GM21526 (cell line): ENCODE data around the gene GEMIN4.

Experiments
- ATAC-seq: cut with Tn5 transposase; IDR thresholded peaks from one replicate; pipeline ENCODE4 v1.9.1; 2021; ENCODE audit warnings: moderate library complexity; ENCODE audit not compliant: unreplicated experiment, low FRiP score

The GEMIN4 gene

GRCh38 chr17:745406-745805 lies 6.7 kb downstream of the GEMIN4 start:
- no peak for ATAC-seq

- ATAC-seq = no peak
Measured at GRCh38 chr17:744937-745336, 7.1 kb downstream of the GEMIN4 start.

DNA sequence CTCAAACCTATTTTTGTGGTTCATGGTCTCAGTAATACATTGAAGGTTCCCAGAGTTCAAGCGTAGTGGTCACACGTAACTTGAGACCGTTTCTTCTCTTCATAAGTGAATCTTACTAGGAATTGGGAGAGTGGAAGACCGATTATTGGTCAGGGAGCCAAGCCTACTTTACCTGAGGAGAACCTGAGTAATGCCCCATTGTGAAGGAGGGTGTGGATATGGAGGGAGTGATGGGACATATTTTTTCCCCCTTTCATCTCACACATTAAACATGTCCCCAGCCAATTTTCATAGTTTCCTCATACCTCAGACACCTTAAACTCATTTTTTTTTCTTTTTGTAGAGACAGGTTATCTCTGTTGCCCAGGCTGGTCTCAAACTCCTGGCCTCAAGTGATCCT lies 8.9 kb downstream of the GEMIN4 start:
- ATAC-seq = no peak

- ATAC-seq = no peak
Measured at GRCh38 chr17:742147-742793, 9.8 kb downstream of the GEMIN4 start.

GRCh38 chr17:740240-741017 lies 11.6 kb downstream of the GEMIN4 start:
- no peak for ATAC-seq

DNA sequence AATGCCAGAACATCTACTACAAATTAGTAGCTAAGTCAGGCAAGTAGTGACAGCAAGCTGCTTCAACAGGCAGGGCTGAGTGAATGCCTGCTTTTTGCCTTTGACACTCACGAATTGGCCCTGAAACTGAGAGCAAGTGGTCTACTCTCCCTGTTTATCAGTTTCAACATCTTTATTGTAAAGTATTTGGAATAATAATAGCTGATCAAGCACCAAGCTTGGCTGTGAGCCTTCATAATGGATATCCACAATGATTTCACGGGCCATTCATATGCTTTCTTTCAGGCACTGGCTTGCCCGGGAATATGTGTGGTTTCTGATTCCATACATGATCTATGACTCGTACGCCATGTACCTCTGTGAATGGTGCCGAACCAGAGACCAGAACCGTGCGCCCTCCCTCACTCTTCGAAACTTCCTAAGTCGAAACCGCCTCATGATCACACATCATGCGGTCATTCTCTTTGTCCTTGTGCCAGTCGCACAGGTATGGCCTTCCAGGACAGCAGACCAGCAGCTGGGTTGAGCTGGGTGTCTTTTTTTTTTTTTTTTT lies 14.4 kb downstream of the GEMIN4 start:
- no peak for ATAC-seq

DNA sequence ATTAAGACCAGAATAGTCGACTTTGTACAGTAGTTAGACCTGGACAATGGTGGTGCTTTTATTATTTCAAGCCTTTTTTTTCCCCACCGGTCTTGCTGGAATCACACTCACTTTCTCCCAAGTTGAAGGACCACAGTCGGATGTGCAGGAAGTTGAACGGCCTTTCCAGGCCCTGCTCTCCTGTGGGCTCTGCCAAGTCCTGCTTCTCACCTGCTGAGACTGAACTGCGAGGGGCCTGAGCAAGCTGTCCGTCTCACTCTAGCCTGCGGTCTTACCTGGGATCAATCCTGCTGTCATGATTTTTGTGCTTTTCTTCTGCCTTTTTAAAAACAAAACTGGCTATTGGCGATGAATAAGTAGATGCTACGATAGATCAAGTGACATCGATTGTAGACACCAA lies 18.3 kb downstream of the GEMIN4 start:
- no peak for ATAC-seq

- ATAC-seq = no peak
Measured at GRCh38 chr17:732902-733720, 19.0 kb downstream of the GEMIN4 start.

GRCh38 chr17:732067-732901 lies 19.8 kb downstream of the GEMIN4 start, which contains the start of gene TLCD3A:
TLCD3A (plus strand) TSS chr17:732596; CDS start chr17:732648, 52 bp downstream.
- no peak for ATAC-seq

DNA sequence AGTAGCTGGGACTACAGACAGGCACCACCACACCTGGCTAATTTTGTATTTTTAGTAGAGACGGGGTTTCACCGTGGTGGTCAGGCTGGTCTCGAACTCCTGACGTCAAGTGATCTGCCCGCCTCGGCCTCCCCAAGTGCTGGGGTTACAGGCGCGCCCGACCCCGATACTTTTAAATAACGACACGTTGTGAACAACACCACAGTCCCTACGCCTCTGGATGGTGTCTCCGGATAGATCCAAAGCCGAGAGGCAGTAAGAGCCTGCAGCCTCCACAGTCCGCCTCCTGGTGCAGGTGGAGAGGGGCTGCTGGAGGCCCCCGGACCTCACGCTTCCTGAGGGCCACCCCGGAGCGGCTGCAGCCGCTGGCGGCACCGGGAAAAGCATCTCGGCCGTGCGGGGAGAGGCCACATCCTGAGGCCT lies 20.4 kb downstream of the GEMIN4 start:
- no peak for ATAC-seq

DNA sequence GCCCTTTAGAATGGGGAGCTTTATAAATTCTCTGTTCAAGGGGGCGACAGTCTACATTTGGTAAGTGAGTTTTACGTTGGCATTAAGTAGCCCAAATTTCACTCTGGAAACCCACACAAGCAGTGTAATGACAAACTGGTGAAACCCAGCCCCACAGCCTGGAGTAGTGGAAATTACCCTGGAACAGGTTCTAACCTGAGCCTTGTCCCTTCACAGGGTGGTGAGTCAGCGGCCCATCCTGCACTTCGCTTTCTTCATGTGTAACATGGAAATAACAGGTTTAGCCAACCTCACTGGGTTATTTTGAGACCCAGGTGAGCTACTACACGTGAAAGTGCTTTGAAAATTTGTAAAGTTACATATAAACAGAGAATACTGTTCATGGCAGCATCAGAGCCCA lies 23.2 kb downstream of the GEMIN4 start:
- no peak for ATAC-seq

GRCh38 chr17:726271-726919 lies 25.7 kb downstream of the GEMIN4 start:
- no peak for ATAC-seq

- ATAC-seq = no peak
Measured at GRCh38 chr17:725746-726145, 26.3 kb downstream of the GEMIN4 start.

DNA sequence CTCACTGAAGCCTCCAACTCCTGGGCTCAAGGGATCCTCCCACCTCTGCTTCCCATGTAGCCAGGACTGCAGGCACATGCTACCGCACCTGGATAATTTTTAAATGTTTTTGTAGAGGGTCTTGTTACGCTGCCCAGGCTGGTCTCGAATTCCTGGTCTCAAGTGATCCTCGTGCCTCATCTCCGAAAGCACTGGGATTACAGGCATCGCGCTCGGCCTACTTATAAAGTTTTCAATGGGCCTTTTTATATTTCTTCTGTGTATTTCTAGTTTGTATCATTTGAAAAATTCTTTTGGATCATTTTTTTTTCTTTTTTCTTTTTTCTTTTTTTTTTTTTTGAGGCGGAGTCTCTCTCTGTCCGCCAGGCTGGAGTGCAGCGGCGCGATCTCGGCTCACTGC lies 27.0 kb downstream of the GEMIN4 start:
- no peak for ATAC-seq

- ATAC-seq = no peak
Measured at GRCh38 chr17:721540-721937, 30.5 kb downstream of the GEMIN4 start.

GRCh38 chr17:720706-721539 lies 31.1 kb downstream of the GEMIN4 start:
- ATAC-seq = no peak

GRCh38 chr17:718075-718474 lies 34.0 kb downstream of the GEMIN4 start:
- ATAC-seq = no peak

DNA sequence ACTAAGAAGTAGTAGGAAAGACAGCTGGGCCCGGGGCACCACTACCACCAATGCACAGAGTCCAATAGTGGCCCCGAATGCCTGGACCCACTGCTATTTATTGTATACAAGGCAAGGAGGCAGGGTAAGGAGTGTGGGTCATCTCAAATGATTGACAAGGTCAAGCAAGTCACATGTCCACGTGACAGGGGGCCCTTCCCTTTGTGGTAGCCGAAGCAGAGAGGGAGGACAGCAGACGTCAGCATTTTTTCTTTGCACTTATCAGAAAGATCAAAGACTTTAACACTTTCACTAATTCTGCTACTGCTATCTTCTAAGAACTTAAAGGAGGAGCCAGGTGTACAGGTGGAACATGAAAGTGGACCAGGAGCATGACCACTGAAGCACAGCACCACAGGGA lies 43.9 kb downstream of the GEMIN4 start:
- no peak for ATAC-seq

GRCh38 chr17:705863-706262 lies 46.2 kb downstream of the GEMIN4 start:
- no peak for ATAC-seq
